HG03469 (cell line): ENCODE results near the gene METTL21C.

Experiments used
- ATAC-seq: cut with Tn5 transposase; IDR thresholded peaks from one replicate; pipeline ENCODE4 v1.9.1; 2021; ENCODE audit warnings: mild to moderate bottlenecking, moderate library complexity, moderate number of reproducible peaks; ENCODE audit not compliant: unreplicated experiment

METTL21C gene

GRCh38 chr13:102694937-102695336, at the start of gene METTL21C:
Gene METTL21C, minus strand, starts transcription at chr13:102695044. Its CDS starts 546 bp downstream, at chr13:102694498.
- no peak for ATAC-seq

GRCh38 chr13:102742506-102742905, 47.7 kb upstream of the METTL21C start:
- ATAC-seq: no peak

GRCh38 chr13:102742101-102742500, 47.3 kb upstream of the METTL21C start:
- ATAC-seq: no peak

- no peak for ATAC-seq
These were observed 34.9 kb upstream of the METTL21C start for GRCh38 chr13:102729560-102730270.

GRCh38 chr13:102726430-102726829, 31.6 kb upstream of the METTL21C start:
- ATAC-seq: no peak

- ATAC-seq: no peak
These were observed 30.1 kb upstream of the METTL21C start for GRCh38 chr13:102724923-102725322.

GRCh38 chr13:102721800-102722231, 27.0 kb upstream of the METTL21C start:
- no peak for ATAC-seq

GRCh38 chr13:102718746-102719145, 23.9 kb upstream of the METTL21C start:
- ATAC-seq: no peak

- no peak for ATAC-seq
These were observed 20.6 kb upstream of the METTL21C start for GRCh38 chr13:102715447-102715846.

GRCh38 chr13:102710261-102710679, 15.4 kb upstream of the METTL21C start:
- no peak for ATAC-seq

- ATAC-seq: no peak
These were observed 14.7 kb upstream of the METTL21C start for GRCh38 chr13:102709536-102709935.

GRCh38 chr13:102708991-102709390, 14.1 kb upstream of the METTL21C start:
- ATAC-seq: no peak

GRCh38 chr13:102708211-102708610, 13.4 kb upstream of the METTL21C start:
- ATAC-seq: no peak

GRCh38 chr13:102707467-102707866, 12.6 kb upstream of the METTL21C start:
- ATAC-seq: no peak

GRCh38 chr13:102704238-102705058, 9.6 kb upstream of the METTL21C start:
- ATAC-seq: no peak

- no peak for ATAC-seq
These were observed 8.8 kb upstream of the METTL21C start for GRCh38 chr13:102703726-102704035.

GRCh38 chr13:102702965-102703725, 8.3 kb upstream of the METTL21C start:
- ATAC-seq: no peak

GRCh38 chr13:102701331-102701730, 6.5 kb upstream of the METTL21C start:
- no peak for ATAC-seq

GRCh38 chr13:102700088-102701031, 5.5 kb upstream of the METTL21C start:
- ATAC-seq: no peak

- ATAC-seq: no peak
These were observed 4.7 kb upstream of the METTL21C start for GRCh38 chr13:102699504-102699903.
